Colonic mucosa (tissue), 4 donors: ENCODE measurements around the gene ZNF860. TPM values are rescaled to one million over a fixed set of nuclear protein-coding genes. Genes with fewer than 3 reads are reported as not detected.
A peak's percentile ranks its signal among the peaks of the same experiment; 100 is the strongest.

Source experiments
- DNase-seq: peaks from one replicate; pipeline ENCODE4 v3.0.0-alpha.2; 2020
- H3K27ac ChIP-seq: fragments of 200-600 bp; one replicate; pipeline ENCODE4 v1.8.0; 2021
- H3K27me3 ChIP-seq: fragments of 200-600 bp; one replicate; pipeline ENCODE4 v1.8.0; 2021
- H3K36me3 ChIP-seq: fragments of 200-600 bp; one replicate; pipeline ENCODE4 v1.8.0; 2021
- H3K4me1 ChIP-seq: fragments of 200-600 bp; one replicate; pipeline ENCODE4 v1.8.0; 2021; ENCODE audit warnings: mild to moderate bottlenecking
- H3K4me3 ChIP-seq: fragments of 200-600 bp; one replicate; pipeline ENCODE4 v1.8.0; 2021
- H3K9ac ChIP-seq, 2 donors: one replicate each; pipeline ENCODE4 v1.7.0; 2013; ENCODE audit warnings: control low read depth in 2 of 2, low read depth in 2 of 2, low read length in 2 of 2
- H3K9me3 ChIP-seq: fragments of 200-600 bp; one replicate; pipeline ENCODE4 v1.8.0; 2021
- CTCF ChIP-seq: fragments of 200-600 bp; IDR thresholded peaks from one replicate; pipeline ENCODE4 v1.8.0; 2022; ENCODE audit warnings: antibody characterized with exemption, mild to moderate bottlenecking
- intact Hi-C: fragments of 100-400 bp; cut with DNase I; formaldehyde crosslinking; loops from one replicate; pipeline ENCODE4 v1.14.1; 2022
- total RNA-seq, 2 donors: library from RNA; stranded (reverse); fragmentation: NEBNext Ultra II Directional in 1 of 2; extraction: Animal tissue kit (Norgen Biotek cat#: 25700) in 1 of 2; gene quantifications; one replicate each; pipeline ENCODE4 v1.2.1, GENCODE V29; 2021
- donor health status: healthy.
- donor health status: DM: no; HTN: no; CAD: no.
- donor health status: DM: no; HTN: no; CAD: no.

ZNF860 gene
- total RNA-seq, 2 donors from 2014 or later, result 0.53 to 1.5 TPM

GRCh38 chr3:31959951-31960792, 21.4 kb upstream of the ZNF860 start:
- H3K4me1 ChIP-seq, result no peaks in the 10 kb centered on the region
- no peak for TF ChIP-seq CTCF
- intact Hi-C loops, result no loop called here
- H3K9me3 ChIP-seq, result no peaks in the 10 kb centered on the region
- no peaks in the 10 kb centered on the region for H3K27me3 ChIP-seq
- DNase-seq, result peak; percentile 2
- H3K36me3 ChIP-seq, result no peaks in the 10 kb centered on the region
- H3K9ac ChIP-seq, result peak overlapping the region in 1 of 2 donors; percentile 9
- H3K4me3 ChIP-seq, result no peak overlapping the region
- H3K27ac ChIP-seq, result peak overlapping the region; percentile 23

GRCh38 chr3:31960793-31961431, 20.6 kb upstream of the ZNF860 start:
- Histone ChIP-seq H3K36me3 (no peaks in the 10 kb centered on the region), H3K9me3 (no peaks in the 10 kb centered on the region), H3K9ac (no peak overlapping the region), H3K4me1 (no peaks in the 10 kb centered on the region), H3K27ac (peak overlapping the region; percentile 23), H3K4me3 (no peak overlapping the region), H3K27me3 (no peaks in the 10 kb centered on the region)
- TF ChIP-seq CTCF, result no peak
- DNase-seq, result no peak
- intact Hi-C loops, result no loop called here

- H3K4me1 ChIP-seq, result no peaks in the 10 kb centered on the region
- no peak overlapping the region for H3K9ac ChIP-seq
- no peaks in the 10 kb centered on the region for H3K27me3 ChIP-seq
- DNase-seq, result no peak
- no peaks in the 10 kb centered on the region for H3K9me3 ChIP-seq
- no peaks in the 10 kb centered on the region for H3K36me3 ChIP-seq
- no peak overlapping the region for H3K4me3 ChIP-seq
- no peak overlapping the region for H3K27ac ChIP-seq
- intact Hi-C loops, result no loop called here
- no peak for TF ChIP-seq CTCF
These were observed 18.7 kb upstream of the ZNF860 start for GRCh38 chr3:31962801-31963205.

- H3K4me1 ChIP-seq, result no peaks in the 10 kb centered on the region
- no peaks in the 10 kb centered on the region for H3K36me3 ChIP-seq
- intact Hi-C loops, result no loop called here
- no peak overlapping the region for H3K9ac ChIP-seq
- DNase-seq, result no peak
- no peaks in the 10 kb centered on the region for H3K9me3 ChIP-seq
- no peak for TF ChIP-seq CTCF
- H3K27me3 ChIP-seq, result no peaks in the 10 kb centered on the region
- H3K4me3 ChIP-seq, result no peak overlapping the region
- H3K27ac ChIP-seq, result no peak overlapping the region
These were observed 14.5 kb upstream of the ZNF860 start for GRCh38 chr3:31966978-31967591.

GRCh38 chr3:31967592-31967991, 14.0 kb upstream of the ZNF860 start:
- no peak overlapping the region for H3K27ac ChIP-seq

More at GRCh38 chr3:31967592-31967991, 14.0 kb upstream of the ZNF860 start:
- H3K9me3 ChIP-seq, result no peaks in the 10 kb centered on the region
- intact Hi-C loops, result no loop called here
- no peak for DNase-seq
- TF ChIP-seq CTCF, result no peak
- no peaks in the 10 kb centered on the region for H3K4me1 ChIP-seq
- H3K36me3 ChIP-seq, result no peaks in the 10 kb centered on the region
- H3K9ac ChIP-seq, result no peak overlapping the region
- no peak overlapping the region for H3K4me3 ChIP-seq
- no peaks in the 10 kb centered on the region for H3K27me3 ChIP-seq
